GM12878 (cell line): ENCODE measurements around the gene TAC3. TPM values are rescaled to one million over a fixed set of nuclear protein-coding genes. Genes with fewer than 3 reads are reported as not detected.

Source experiments
- ATAC-seq: fragments of 200-7000 bp; cut with Tn5 transposase; 3 replicates; pipeline ENCODE4 v1.9.1; 2020; ENCODE audit warnings: mild to moderate bottlenecking, moderate library complexity
- BruUV-seq: library from RNA; stranded (reverse); fragments of 400-500 nt; replicated peaks from 2 replicates; lab custom pipeline; 2021; lab: Mats Ljungman, UMichigan
- CTCF ChIA-PET: fragments of 300-600 bp; sonication (Branson Sonifier 250); formaldehyde crosslinking; extraction: SDS; loops from one replicate; lab custom pipeline; 2021; ENCODE audit warnings: inconsistent platforms; lab: Yijun Ruan, JAX
- POLR2A ChIA-PET: fragments of 350-600 bp; formaldehyde crosslinking; extraction: SDS; loops from one replicate; lab custom pipeline; 2021; ENCODE audit warnings: inconsistent platforms; lab: Charles Lee
- RAD21 ChIA-PET: fragments of 300-600 bp; sonication (Branson Sonifier 250); formaldehyde crosslinking; loops from one replicate; lab custom pipeline; 2023; ENCODE audit warnings: antibody characterized with exemption; ENCODE audit not compliant: unreplicated experiment; lab: Charles Lee
- SMC1A ChIA-PET: fragments of 300-600 bp; sonication (Branson Sonifier 250); formaldehyde crosslinking; loops from one replicate; lab custom pipeline; 2023; ENCODE audit not compliant: unreplicated experiment, uncharacterized antibody; lab: Charles Lee
- DNase-seq: peaks from one replicate; pipeline ENCODE4 v3.0.0-alpha.2; 2011; ENCODE audit warnings: low read depth, low spot score
- FAIRE-seq: peaks from 3 replicates; lab custom pipeline; 2011; peaks lifted over from hg19 to GRCh38; lab: Jason Lieb, UNC
- H2AFZ ChIP-seq: 2 replicates; pipeline ENCODE4 v1.6.0; 2011; ENCODE audit warnings: low read depth, low read length, control low read depth; ENCODE audit not compliant: control insufficient read depth
- H3K27ac ChIP-seq: 2 replicates; pipeline ENCODE4 v1.5.1; 2011; ENCODE audit warnings: control low read depth; ENCODE audit not compliant: control insufficient read depth, insufficient read depth
- H3K27me3 ChIP-seq, 2 experiments: replicated peaks in 1 of 2; 2 replicates each; pipeline versions ENCODE4 v1.6.0 to v1.6.1; 2011; ENCODE audit warnings: low read length in 1 of 2; ENCODE audit not compliant: control insufficient read depth in 2 of 2, insufficient read depth in 2 of 2
- H3K36me3 ChIP-seq, 2 experiments: 2 replicates each; pipeline ENCODE4 v1.5.1; 2011; ENCODE audit warnings: low read length in 1 of 2; ENCODE audit not compliant: control insufficient read depth in 2 of 2, insufficient read depth in 2 of 2
- H3K4me1 ChIP-seq: 2 replicates; pipeline ENCODE4 v1.6.1; 2011; ENCODE audit warnings: mild to moderate bottlenecking, low read length, moderate library complexity, mixed read lengths; ENCODE audit not compliant: control insufficient read depth, insufficient read depth
- H3K4me2 ChIP-seq: 2 replicates; pipeline ENCODE4 v1.6.0; 2011; ENCODE audit warnings: control low read depth; ENCODE audit not compliant: control insufficient read depth, insufficient read depth
- H3K4me3 ChIP-seq: fragments of 200-600 bp; sonication (generic); 2 replicates; pipeline ENCODE4 v1.5.1; 2016
- H3K79me2 ChIP-seq: 2 replicates; pipeline ENCODE4 v1.6.0; 2011; ENCODE audit warnings: low read length; ENCODE audit not compliant: control insufficient read depth, insufficient read depth
- H3K9ac ChIP-seq: 2 replicates; pipeline ENCODE4 v1.8.0; 2011; ENCODE audit warnings: low read length, control low read depth, mixed read lengths; ENCODE audit not compliant: control insufficient read depth, insufficient read depth
- H3K9me3 ChIP-seq: replicated peaks from 3 replicates; pipeline ENCODE4 v1.5.1; 2011; ENCODE audit warnings: mild to moderate bottlenecking, low read length; ENCODE audit not compliant: control insufficient read depth, insufficient read depth
- H4K20me1 ChIP-seq: 2 replicates; pipeline ENCODE4 v1.6.0; 2011; ENCODE audit not compliant: control insufficient read depth, insufficient read depth
- NR2C2 ChIP-seq: IDR thresholded peaks from 2 replicates; pipeline ENCODE4 v1.6.1; 2011; ENCODE audit warnings: borderline replicate concordance, low read depth; ENCODE audit not compliant: control insufficient read depth, insufficient read length
- PKNOX1 ChIP-seq: fragments of 450-650 bp; IDR thresholded peaks from 2 replicates; pipeline ENCODE4 v1.6.1; 2016; ENCODE audit warnings: mild to moderate bottlenecking
- RUNX3 ChIP-seq: IDR thresholded peaks from 2 replicates; pipeline ENCODE4 v1.6.1; 2012; ENCODE audit warnings: low read length, inconsistent platforms
- SPI1 ChIP-seq: IDR thresholded peaks from 2 replicates; pipeline ENCODE4 v1.6.1; 2011; ENCODE audit warnings: low read depth, mild to moderate bottlenecking, low read length, moderate library complexity, borderline replicate concordance; ENCODE audit not compliant: insufficient read depth
- ZNF217 ChIP-seq: fragments of 450-650 bp; IDR thresholded peaks from 2 replicates; pipeline ENCODE4 v1.6.1; 2017; ENCODE audit warnings: antibody characterized with exemption, mild to moderate bottlenecking
- ZNF384 ChIP-seq: IDR thresholded peaks from 2 replicates; pipeline ENCODE4 v1.6.1; 2012; ENCODE audit warnings: low read depth, mild to moderate bottlenecking, low read length, improper control_type of control experiment, borderline replicate concordance
- WGBS: methylation state at CpG from one replicate; pipeline ENCODE4 v1.1.6; 2016; ENCODE audit warnings: low lambda C conversion rate; ENCODE audit not compliant: insufficient replicate concordance, insufficient coverage; ENCODE audit errors: missing lambda C conversion rate; 5-methylcytosine and 5-hydroxymethylcytosine counted together
- in situ Hi-C: fragments of 300-500 bp; cut with MboI; formaldehyde crosslinking; loops from 9 replicates; pipeline ENCODE4 v1.14.3; 2018; ENCODE audit warnings: mixed read lengths
- intact Hi-C: fragments of 100-400 bp; cut with micrococcal nuclease; formaldehyde crosslinking; loops from one replicate; pipeline ENCODE4 v1.14.2; 2022; ENCODE audit not compliant: unreplicated experiment
- polyA plus RNA-seq, 11 experiments: library from polyadenylated mRNA; depleted of rRNA in 4 of 11; unstranded in 6 of 11; stranded (reverse) in 5 of 11; fragments of >200 nt; fragmentation: Nextera tagmentation in 4 of 11; fragmentation: Illumina TruSeq in 1 of 11; extraction: Ambion mirVana in 4 of 11; extraction: Trizol in 1 of 11; gene quantifications; 1 replicate in 1 of 11; 2 replicates in 10 of 11; pipeline versions ENCODE4 v1.2.1 to v1.2.3, GENCODE V29; 2011 to 2016; ENCODE audit warnings: inconsistent platforms in 2 of 11, missing spikeins in 2 of 11, low read depth in 1 of 11
- total RNA-seq, 4 experiments: library from RNA; depleted of rRNA in 3 of 4; stranded (reverse); fragments of >200 nt in 3 of 4; fragmentation: Illumina TruSeq in 1 of 4; extraction: Trizol in 1 of 4; gene quantifications; 2 replicates each; pipeline versions ENCODE4 v1.2.1 to v1.2.3, GENCODE V29; 2013 to 2021

Gene TAC3
- total and polyA plus RNA-seq, 10 of the 15 experiments (the other 5 are each of a cell fraction or from before 2014, with no cell fraction given): 0.11 to 0.18 (median 0.13) TPM; not detected in 7

DNA sequence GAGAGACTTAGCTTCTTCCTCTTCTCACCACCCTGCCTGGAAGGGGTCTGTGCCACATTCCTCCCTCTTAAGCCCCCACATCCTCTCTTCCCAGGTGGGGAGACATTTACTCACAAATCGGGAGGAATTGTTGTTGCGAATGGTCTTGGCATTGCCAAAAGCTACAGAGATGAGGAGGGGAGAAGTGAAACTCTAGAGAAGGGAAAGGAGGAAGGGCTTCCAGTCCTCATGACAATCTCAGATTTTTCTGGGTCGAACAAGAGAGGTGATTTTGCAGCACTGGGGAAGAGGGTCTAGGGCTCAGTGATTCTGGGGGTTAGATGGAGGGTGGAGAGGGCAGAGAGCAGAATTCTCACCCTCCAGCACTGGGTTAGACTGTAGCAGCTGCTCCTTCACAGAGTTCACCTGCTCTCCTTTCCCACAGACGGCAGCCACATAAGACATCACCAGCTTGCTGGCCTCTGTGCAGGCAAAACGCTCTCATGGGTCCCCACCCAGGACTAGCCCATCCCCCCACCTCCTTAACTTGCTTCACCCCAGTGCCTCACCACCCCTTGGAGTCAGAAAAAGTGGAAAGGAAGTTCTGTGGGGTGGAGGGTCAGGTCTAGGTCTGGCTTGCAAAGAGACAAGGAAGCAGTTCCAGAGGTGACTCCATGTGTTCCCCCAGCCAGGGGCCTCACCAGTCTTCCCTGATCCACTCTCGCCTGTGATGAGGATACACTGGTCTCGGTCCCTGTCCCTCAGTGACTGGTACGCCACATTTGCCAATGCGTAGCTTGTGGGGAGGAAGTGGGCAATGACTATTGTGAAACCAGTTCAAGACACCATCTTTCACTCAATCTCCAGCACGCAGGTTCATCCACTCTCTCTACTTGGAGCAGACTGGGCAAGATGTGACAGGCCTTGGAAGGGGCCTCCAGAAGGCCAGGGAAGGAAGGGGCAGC lies 30.9 kb upstream of the TAC3 start:
- Histone ChIP-seq H3K27me3 (no peaks in the 10 kb centered on the region; a peak in 1 of 4 replicates), H3K4me2 (peak overlapping the region; percentile 21; the same call in 1 of the 2 replicates), H4K20me1 (no peaks in the 10 kb centered on the region), H3K36me3 (no peaks in the 10 kb centered on the region), H3K79me2 (no peaks in the 10 kb centered on the region), H3K27ac (peak overlapping the region; percentile 20; the same call in 1 of the 2 replicates), H3K4me1 (peaks cover 15% of the 10 kb centered on the region), H2AFZ (peak overlapping the region; percentile 3), H3K4me3 (no peak overlapping the region), H3K9me3 (no peaks in the 10 kb centered on the region; the same call in 2 of the 3 replicates), H3K9ac (no peak overlapping the region)
- TF ChIP-seq ZNF384: no peak
- 0 out of 2 replicates have a peak, but pooled peaks have one; percentile 11 for TF ChIP-seq RUNX3
- TF ChIP-seq ZNF217: no peak
- no peak for TF ChIP-seq NR2C2
- TF ChIP-seq PKNOX1: 0 out of 2 replicates have a peak, but pooled peaks have one; percentile 18
- peak; percentile 79 for TF ChIP-seq SPI1
- CTCF ChIA-PET: interaction anchor here (0.9 to 1.7 kb wide), 5 partner anchors 12 to 128 kb away, joined by 4 to 6 read pairs (median 4); no protein-coding TSS in a partner anchor
- in situ Hi-C loops: no loop called here
- POLR2A ChIA-PET: interaction anchor here (1.4 kb wide), 1 partner anchor 12 kb away, joined by 3 read pairs; no protein-coding TSS in a partner anchor
- 12% methylated on average over 10 of the region's 10 CpGs for WGBS
- ATAC-seq: peak; percentile 82
- RAD21 ChIA-PET: interaction anchor here (0.6 kb wide), 1 partner anchor 64 kb away, joined by 3 read pairs; the partner anchor contains the start of gene STAT6
- intact Hi-C loops: no loop called here
- no peak for FAIRE-seq
- no TSS peak for BruUV-seq
- DNase-seq: no peak
- SMC1A ChIA-PET: interaction anchor here (0.9 to 2.1 kb wide), 6 partner anchors 11 to 74 kb away, joined by 3 to 5 read pairs (median 3); no protein-coding TSS in a partner anchor
